K562 (cell line): ENCODE measurements around the gene ZNF615. TPM values are rescaled to one million over a fixed set of nuclear protein-coding genes. Genes with fewer than 3 reads are reported as not detected.
"Not testable (repeated sequence)": the region's sequence is repeated elsewhere in the genome, so short reads cannot be mapped to it uniquely, and the experiment has no call there.

Source experiments
- ATAC-seq: fragments of 200-7000 bp; cut with Tn5 transposase; 3 replicates; pipeline ENCODE4 v1.9.1; 2020; ENCODE audit warnings: moderate library complexity
- BruUV-seq: library from RNA; stranded (reverse); fragments of 400-500 nt; replicated peaks from 2 replicates; lab custom pipeline; 2021; lab: Mats Ljungman, UMichigan
- CTCF ChIA-PET: fragments of 300-600 bp; formaldehyde crosslinking; extraction: SDS; loops from one replicate; lab custom pipeline; 2021; ENCODE audit warnings: low intra/inter-chr PET ratio; lab: Yijun Ruan, JAX
- POLR2A ChIA-PET: fragments of 300-600, 350-650 bp; sonication (Branson Sonifier 250); formaldehyde crosslinking; extraction: SDS; loops from one replicate; lab custom pipeline; 2021; ENCODE audit warnings: antibody characterized with exemption, inconsistent platforms; lab: Yijun Ruan, JAX
- DNase-seq, 4 experiments: peaks; one replicate each; pipeline versions ENCODE4 v3.0.0 to v3.0.0-alpha.2; 2011 to 2018; ENCODE audit warnings: low spot score in 3 of 4, mixed read lengths in 3 of 4; ENCODE audit errors: extremely low read depth in 1 of 4
- FAIRE-seq: peaks from 2 replicates; lab custom pipeline; 2011; peaks lifted over from hg19 to GRCh38; lab: Jason Lieb, UNC
- H2AFZ ChIP-seq: 2 replicates; pipeline ENCODE4 v1.6.0; 2011; ENCODE audit warnings: low read depth, low read length, control low read depth, inconsistent platforms
- H3K27ac ChIP-seq: fragments of 200-600 bp; 3 replicates; pipeline ENCODE4 v1.8.0; 2011; ENCODE audit warnings: low read depth, mild to moderate bottlenecking, control low read depth, inconsistent platforms, low read length, moderate library complexity, mixed read lengths; ENCODE audit errors: extremely low read depth
- H3K27me3 ChIP-seq, 2 experiments: fragments of 300-600 bp in 1 of 2; 2 replicates in 1 of 2; 3 replicates in 1 of 2; pipeline versions ENCODE4 v1.6.0 to v1.8.0; 2011; ENCODE audit warnings: inconsistent platforms in 2 of 2, low read length in 2 of 2, mild to moderate bottlenecking in 1 of 2, mixed read lengths in 1 of 2, moderate library complexity in 1 of 2; ENCODE audit not compliant: control insufficient read depth in 2 of 2, insufficient read depth in 2 of 2
- H3K36me3 ChIP-seq: fragments of 300-600 bp; 3 replicates; pipeline ENCODE4 v1.8.0; 2011; ENCODE audit warnings: mild to moderate bottlenecking, low read length, inconsistent platforms; ENCODE audit not compliant: control insufficient read depth, insufficient read depth
- H3K4me1 ChIP-seq, 2 experiments: fragments of 200-600 bp in 1 of 2; replicated peaks in 1 of 2; 2 replicates in 1 of 2; 3 replicates in 1 of 2; pipeline versions ENCODE4 v1.5.1 to v1.8.0; 2011; ENCODE audit warnings: inconsistent platforms in 2 of 2, low read length in 2 of 2, mild to moderate bottlenecking in 1 of 2, mixed read lengths in 1 of 2, moderate library complexity in 1 of 2; ENCODE audit not compliant: control insufficient read depth in 2 of 2, insufficient read depth in 2 of 2
- H3K4me2 ChIP-seq: 2 replicates; pipeline ENCODE4 v1.6.1; 2011; ENCODE audit warnings: low read length, control low read depth, inconsistent platforms, mixed read lengths; ENCODE audit not compliant: insufficient read depth
- H3K4me3 ChIP-seq: fragments of 200-600 bp; sonication (generic), shearing (Covaris generic); 2 replicates; pipeline ENCODE4 v1.5.1; 2016; ENCODE audit warnings: control low read depth, inconsistent platforms
- H3K79me2 ChIP-seq: fragments of 200-600 bp; 3 replicates; pipeline ENCODE4 v1.8.0; 2011; ENCODE audit warnings: low read length, inconsistent platforms; ENCODE audit not compliant: control insufficient read depth, insufficient read depth
- H3K9ac ChIP-seq, 2 experiments: 2 replicates each; pipeline versions ENCODE4 v1.6.0 to v1.6.1; 2011; ENCODE audit warnings: low read depth in 2 of 2, low read length in 2 of 2, control low read depth in 1 of 2, inconsistent platforms in 1 of 2, mild to moderate bottlenecking in 1 of 2, mixed read lengths in 1 of 2; ENCODE audit not compliant: insufficient read depth in 1 of 2
- H3K9me1 ChIP-seq: one replicate; pipeline ENCODE4 v1.6.0; 2011; ENCODE audit warnings: inconsistent platforms, mild to moderate bottlenecking, low read length, moderate library complexity; ENCODE audit not compliant: control insufficient read depth, insufficient read depth
- H3K9me3 ChIP-seq: replicated peaks from 2 replicates; pipeline ENCODE4 v1.5.1; 2011; ENCODE audit warnings: low read depth, low read length, inconsistent platforms; ENCODE audit not compliant: control insufficient read depth, insufficient read depth
- H4K20me1 ChIP-seq: replicated peaks from 2 replicates; pipeline ENCODE4 v1.6.1; 2011; ENCODE audit warnings: low read length, inconsistent platforms, mixed read lengths; ENCODE audit not compliant: control insufficient read depth, insufficient read depth
- ARID1B ChIP-seq: fragments of 450-650 bp; IDR thresholded peaks from 2 replicates; pipeline ENCODE4 v1.6.1; 2016; ENCODE audit warnings: antibody characterized with exemption, mild to moderate bottlenecking, inconsistent platforms
- DMBX1 ChIP-seq: fragments of 250-450 bp; sonication (Bioruptor Pico); IDR thresholded peaks from 2 replicates; pipeline ENCODE4 v1.8.0; 2022; ENCODE audit warnings: inconsistent platforms, mild to moderate bottlenecking, moderate library complexity, borderline replicate concordance
- ERF ChIP-seq: fragments of 450-650 bp; formaldehyde crosslinking; IDR thresholded peaks from 2 replicates; pipeline ENCODE4 v1.4.0; 2020; ENCODE audit warnings: mild to moderate bottlenecking, mixed read lengths
- ESRRA ChIP-seq: fragments of 450-650 bp; IDR thresholded peaks from 2 replicates; pipeline ENCODE4 v1.6.1; 2014; ENCODE audit warnings: low read depth, mild to moderate bottlenecking, moderate library complexity, borderline replicate concordance
- ETV5 ChIP-seq: sonication (generic); formaldehyde crosslinking; IDR thresholded peaks from 2 replicates; pipeline ENCODE4 v1.4.0; 2020; ENCODE audit warnings: low read depth, mild to moderate bottlenecking, missing genetic modification reagents
- GATA2 ChIP-seq: sonication (generic); formaldehyde crosslinking; IDR thresholded peaks from 2 replicates; pipeline ENCODE4 v1.4.0; 2020; ENCODE audit warnings: mild to moderate bottlenecking, missing genetic modification reagents
- IRF9 ChIP-seq: fragments of 450-650 bp; IDR thresholded peaks from 2 replicates; pipeline ENCODE4 v1.6.1; 2016; ENCODE audit warnings: missing biosample characterization, missing genetic modification characterization
- LEF1 ChIP-seq: fragments of 450-650 bp; IDR thresholded peaks from 2 replicates; pipeline ENCODE4 v1.6.1; 2016; ENCODE audit warnings: mild to moderate bottlenecking
- MNT ChIP-seq, 2 experiments: fragments of 450-650 bp; conservative IDR thresholded peaks; 2 replicates each; pipeline ENCODE4 v1.6.1; 2017; ENCODE audit warnings: mild to moderate bottlenecking in 2 of 2, moderate library complexity in 2 of 2
- NCOR1 ChIP-seq: fragments of 450-650 bp; IDR thresholded peaks from 2 replicates; pipeline ENCODE4 v1.6.1; 2016; ENCODE audit warnings: mild to moderate bottlenecking, moderate library complexity
- NFIC ChIP-seq: fragments of 450-650 bp; IDR thresholded peaks from 2 replicates; pipeline ENCODE4 v1.6.1; 2017; ENCODE audit warnings: mild to moderate bottlenecking, inconsistent platforms
- SMAD4 ChIP-seq: fragments of 250-450 bp; sonication (Bioruptor Pico); conservative IDR thresholded peaks from 2 replicates; pipeline ENCODE4 v1.8.0; 2021; ENCODE audit warnings: inconsistent platforms, mild to moderate bottlenecking, moderate library complexity
- TBL1XR1 ChIP-seq, 2 experiments: IDR thresholded peaks; 2 replicates each; pipeline ENCODE4 v1.6.1; 2012; ENCODE audit warnings: improper control_type of control experiment in 2 of 2, low read length in 2 of 2, mild to moderate bottlenecking in 1 of 2
- ZNF395 ChIP-seq: fragments of 200-800 bp; sonication (Bioruptor generic); IDR thresholded peaks from 2 replicates; pipeline ENCODE4 v1.6.1; 2017; ENCODE audit warnings: missing genetic modification characterization, missing compliant biosample characterization
- ZNF740 ChIP-seq, 3 experiments: fragments of 200-800 bp in 1 of 3; sonication (Bioruptor generic) in 1 of 3; sonication (generic) in 1 of 3; formaldehyde crosslinking in 1 of 3; IDR thresholded peaks; 2 replicates each; pipeline versions ENCODE4 v1.6.1 to v1.8.0; 2016 to 2022; ENCODE audit warnings: mild to moderate bottlenecking in 2 of 3, missing compliant biosample characterization in 2 of 3, missing genetic modification characterization in 2 of 3, missing genetic modification reagents in 1 of 3
- WGBS: fragments of 100-300 bp; shearing (Covaris generic); methylation state at CpG from one replicate; pipeline ENCODE4 v1.1.6; 2016; ENCODE audit warnings: low coverage, mixed read lengths; ENCODE audit not compliant: insufficient coverage; ENCODE audit errors: missing lambda C conversion rate; 5-methylcytosine and 5-hydroxymethylcytosine counted together
- in situ Hi-C: fragments of 300-500 bp; cut with MboI; formaldehyde crosslinking; loops from 4 replicates; pipeline ENCODE4 v1.15.0; 2018; ENCODE audit warnings: inconsistent platforms, mixed read lengths
- intact Hi-C: fragments of 100-400 bp; cut with micrococcal nuclease; formaldehyde crosslinking; loops from 2 replicates; pipeline ENCODE4 v1.14.2; 2022
- polyA plus RNA-seq, 8 experiments: library from polyadenylated mRNA; depleted of rRNA in 4 of 8; stranded (reverse) in 5 of 8; unstranded in 3 of 8; fragments of >200 nt; fragmentation: Nextera tagmentation in 2 of 8; fragmentation: Illumina TruSeq in 1 of 8; extraction: Ambion mirVana in 2 of 8; extraction: Trizol in 1 of 8; gene quantifications; 2 replicates each; pipeline versions ENCODE4 v1.2.1 to v1.2.3, GENCODE V29; 2011 to 2014; ENCODE audit warnings: inconsistent platforms in 1 of 8, missing spikeins in 1 of 8
- total RNA-seq, 7 experiments: library from RNA; depleted of rRNA in 6 of 7; stranded (reverse); fragments of >200 nt in 6 of 7; fragmentation: Illumina TruSeq in 2 of 7; extraction: Trizol in 2 of 7; gene quantifications; 2 replicates each; pipeline versions ENCODE4 v1.2.1 to v1.2.3, GENCODE V29; 2011 to 2021; ENCODE audit warnings: low replicate concordance in 1 of 7

Gene ZNF615
- total and polyA plus RNA-seq, 9 of the 15 experiments (the other 6 are each of a cell fraction or from before 2014, with no cell fraction given): 1.2 to 4.4 (median 2.7) TPM

- in situ Hi-C loops; ATAC-seq; POLR2A ChIA-PET; H3K27me3 ChIP-seq; H3K9ac ChIP-seq; BruUV-seq; H3K4me3 ChIP-seq; H3K9me1 ChIP-seq; H4K20me1 ChIP-seq; H3K79me2 ChIP-seq; intact Hi-C loops; H3K36me3 ChIP-seq; CTCF ChIA-PET; H3K9me3 ChIP-seq; TF ChIP-seq ZNF740 (CRISPR knock-in tag; IDR thresholded peaks at IDR 0.05): not testable (repeated sequence)
- Histone ChIP-seq H3K27ac (0 out of 3 replicates have a peak overlapping the region, but pooled peaks have one; percentile 11), H2AFZ (peak overlapping the region; percentile 30; the same call in 1 of the 2 replicates), H3K4me2 (peak overlapping the region; percentile 20; the same call in 1 of the 2 replicates), H3K4me1 (peaks cover 0 to 16% of the 10 kb centered on the region in 2 experiments; a peak in 3 of 5 replicates)
- DNase-seq (peak in 2 of 4 experiments; percentile 23 to 65), FAIRE-seq (peak; percentile 37)
- 2% methylated on average over 7 of the region's 7 CpGs for WGBS
- peak; percentile 33; the same call in 1 of the 2 replicates for TF ChIP-seq NFIC
- TF ChIP-seq SMAD4 (CRISPR knock-in tag): peak; percentile 74
- 0 out of 4 replicates have a peak, but pooled peaks of 1 of the 2 experiments have one; percentile 60 for TF ChIP-seq ZNF740 (tag; IDR thresholded peaks at IDR 0.05)
- TF ChIP-seq ERF (CRISPR knock-in tag): 0 out of 2 replicates have a peak, but pooled peaks have one; percentile 22
- TF ChIP-seq ESRRA: 0 out of 2 replicates have a peak, but pooled peaks have one; percentile 45
- peak; percentile 80; the same call in 1 of the 2 replicates for TF ChIP-seq ETV5 (CRISPR knock-in tag)
- TF ChIP-seq NCOR1: peak; percentile 73
- peak in 1 of 2 experiments; percentile 18; a peak in 1 of 4 replicates for TF ChIP-seq MNT (conservative IDR thresholded peaks at IDR 0.05)
- TF ChIP-seq IRF9: 0 out of 2 replicates have a peak, but pooled peaks have one; percentile 51
- TF ChIP-seq DMBX1: peak; percentile 87
- peak in 1 of 2 experiments; percentile 50; a peak in 1 of 4 replicates for TF ChIP-seq TBL1XR1 (IDR thresholded peaks at IDR 0.05; ENCODE audit: low read length in 2 of 2)
- TF ChIP-seq GATA2 (CRISPR knock-in tag): peak; percentile 71
- TF ChIP-seq ZNF395 (CRISPR knock-in tag): peak; percentile 50; the same call in 1 of the 2 replicates
- peak; percentile 77 for TF ChIP-seq ARID1B
- TF ChIP-seq LEF1: peak; percentile 64; the same call in 1 of the 2 replicates
Observed at GRCh38 chr19:51960621-51961233, 47.3 kb downstream of the ZNF615 start.
